Ascending aorta (tissue), 2 donors: ENCODE results near the gene EIF4G3. TPM values are rescaled to one million over a fixed set of nuclear protein-coding genes. Genes with fewer than 3 reads are reported as not detected.

Experiments
- DNase-seq, 2 donors: peaks; one replicate each; pipeline ENCODE4 v3.0.0-alpha.2; 2019; ENCODE audit warnings: low spot score in 2 of 2
- H3K27ac ChIP-seq, 2 donors: fragments of 200-600 bp; sonication (generic); one replicate each; pipeline ENCODE4 v1.5.1; 2016 to 2017; ENCODE audit warnings: mild to moderate bottlenecking in 1 of 2
- H3K27me3 ChIP-seq: fragments of 200-600 bp; sonication (generic); one replicate; pipeline ENCODE4 v1.5.1; 2017
- H3K36me3 ChIP-seq, 2 donors: fragments of 200-600 bp; sonication (generic); one replicate each; pipeline ENCODE4 v1.5.1; 2016
- H3K4me1 ChIP-seq, 2 donors: fragments of 200-600 bp; sonication (generic); one replicate each; pipeline ENCODE4 v1.5.1; 2016 to 2017; ENCODE audit warnings: mild to moderate bottlenecking in 1 of 2
- H3K4me3 ChIP-seq, 2 donors: fragments of 200-600 bp; sonication (generic); one replicate each; pipeline ENCODE4 v1.5.1; 2016 to 2017; ENCODE audit warnings: mild to moderate bottlenecking in 1 of 2
- H3K9me3 ChIP-seq, 2 donors: fragments of 200-600 bp; sonication (generic); one replicate each; pipeline ENCODE4 v1.5.1; 2016
- CTCF ChIP-seq, 3 experiments: fragments of 200-600 bp in 2 of 3; fragments of 450-650 bp in 1 of 3; sonication (generic) in 2 of 3; IDR thresholded peaks; one replicate each; pipeline ENCODE4 v1.5.1; 2016 to 2019; ENCODE audit warnings: antibody characterized with exemption in 3 of 3, mild to moderate bottlenecking in 1 of 3, moderate library complexity in 1 of 3
- intact Hi-C: fragments of 100-400 bp; cut with DNase I; formaldehyde crosslinking; loops from one replicate; pipeline ENCODE4 v1.15.1; 2023
- total RNA-seq: library from RNA; depleted of rRNA; stranded (reverse); fragments of >200 nt; gene quantifications from one replicate; pipeline ENCODE4 v1.1.0, GENCODE V29; 2016

EIF4G3 gene
- total RNA-seq, 1 donor from 2014 or later = 33.7 TPM

DNA sequence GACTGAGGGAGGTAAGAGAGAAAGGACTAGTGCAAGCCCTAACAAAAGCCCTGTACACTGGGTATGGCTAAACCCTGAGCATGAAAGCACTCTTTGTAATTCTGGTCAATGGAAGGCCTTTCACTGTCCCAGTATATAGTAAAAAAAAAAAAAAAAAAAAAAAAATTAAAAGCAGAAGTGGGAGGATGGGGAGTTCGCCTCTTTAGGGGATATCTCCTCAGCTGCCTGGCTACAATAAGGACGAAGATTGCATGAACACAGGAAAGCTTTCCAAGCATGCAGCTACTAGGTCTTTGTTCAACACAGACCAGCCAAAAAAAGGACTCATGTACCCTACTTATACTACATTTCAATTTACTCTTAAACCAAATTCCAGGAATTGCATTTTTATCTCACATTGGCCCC lies 59.1 kb downstream of the EIF4G3 start:
- no peak overlapping the region for H3K4me3 ChIP-seq
- DNase-seq = no peak
- no peaks in the 10 kb centered on the region for H3K9me3 ChIP-seq
- no peaks in the 10 kb centered on the region for H3K4me1 ChIP-seq
- intact Hi-C loops = no loop called here
- no peak for TF ChIP-seq CTCF (IDR thresholded peaks at IDR 0.05)
- H3K27me3 ChIP-seq = no peaks in the 10 kb centered on the region
- no peaks in the 10 kb centered on the region for H3K36me3 ChIP-seq
- no peak overlapping the region for H3K27ac ChIP-seq

DNA sequence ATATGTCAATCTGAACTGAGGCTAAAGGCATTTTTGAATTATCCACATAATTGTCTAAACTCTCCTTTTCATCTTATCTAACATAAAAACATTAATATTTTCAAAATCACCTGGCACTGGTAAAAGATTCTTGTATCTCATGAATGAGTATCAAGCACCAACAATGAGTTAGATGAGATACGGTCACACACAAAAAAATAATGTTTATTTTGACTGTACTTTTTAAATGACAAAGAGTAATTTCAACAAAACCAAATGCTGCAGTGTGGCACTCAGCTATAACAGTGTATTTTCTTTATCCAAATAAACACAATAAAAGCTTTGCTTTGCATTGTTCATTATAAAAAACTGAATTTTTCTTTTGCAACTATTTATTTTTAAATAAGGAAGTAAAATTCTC lies 59.5 kb downstream of the EIF4G3 start:
- no peak for DNase-seq
- TF ChIP-seq CTCF (IDR thresholded peaks at IDR 0.05) = no peak
- H3K4me1 ChIP-seq = no peaks in the 10 kb centered on the region
- intact Hi-C loops = no loop called here
- no peak overlapping the region for H3K4me3 ChIP-seq
- no peaks in the 10 kb centered on the region for H3K27me3 ChIP-seq
- H3K27ac ChIP-seq = no peak overlapping the region
- H3K9me3 ChIP-seq = no peaks in the 10 kb centered on the region
- no peaks in the 10 kb centered on the region for H3K36me3 ChIP-seq

DNA sequence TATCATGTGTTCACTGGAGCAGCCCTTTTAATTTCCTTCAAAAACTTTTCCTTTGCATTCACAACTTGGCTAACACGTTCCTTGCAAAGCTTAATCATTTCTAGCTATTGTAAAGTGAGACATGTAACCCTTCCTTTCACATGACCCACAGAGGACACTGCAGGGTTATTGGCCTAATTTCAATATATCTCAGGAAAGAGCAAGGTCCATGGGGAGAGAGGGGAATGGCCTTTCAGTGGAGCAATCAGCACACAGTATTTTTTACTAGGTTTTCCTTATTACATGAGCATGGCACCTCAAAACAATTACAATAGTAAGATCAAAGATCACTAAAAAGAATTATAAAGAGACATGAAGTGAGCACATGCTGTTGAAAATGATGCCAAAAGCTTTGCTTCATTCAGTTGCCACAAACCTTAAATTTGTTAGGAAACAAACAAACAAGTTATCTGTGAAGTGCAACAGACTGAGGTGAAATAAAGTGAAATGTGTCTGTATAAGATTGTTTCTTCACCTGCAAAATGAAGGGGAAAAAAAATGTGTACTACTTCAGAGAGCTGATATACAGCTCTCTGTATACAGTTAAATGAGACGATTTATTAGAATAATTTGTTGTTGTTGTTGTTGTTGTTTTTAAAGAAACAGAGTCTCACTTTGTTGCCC lies 61.5 kb downstream of the EIF4G3 start:
- no peak for TF ChIP-seq CTCF (IDR thresholded peaks at IDR 0.05)
- no peaks in the 10 kb centered on the region for H3K4me1 ChIP-seq
- intact Hi-C loops = no loop called here
- H3K27ac ChIP-seq = no peak overlapping the region
- no peaks in the 10 kb centered on the region for H3K36me3 ChIP-seq
- no peak overlapping the region for H3K4me3 ChIP-seq
- H3K9me3 ChIP-seq = no peaks in the 10 kb centered on the region
- DNase-seq = no peak
- no peaks in the 10 kb centered on the region for H3K27me3 ChIP-seq

GRCh38 chr1:21114431-21114830 lies 62.3 kb downstream of the EIF4G3 start:
- Histone ChIP-seq H3K36me3 (no peaks in the 10 kb centered on the region), H3K27ac (no peak overlapping the region), H3K9me3 (no peaks in the 10 kb centered on the region), H3K4me1 (no peaks in the 10 kb centered on the region), H3K4me3 (no peak overlapping the region), H3K27me3 (no peaks in the 10 kb centered on the region)
- intact Hi-C loops = no loop called here
- DNase-seq = no peak
- no peak for TF ChIP-seq CTCF (IDR thresholded peaks at IDR 0.05)

- H3K4me3 ChIP-seq = no peak overlapping the region
- H3K4me1 ChIP-seq = no peaks in the 10 kb centered on the region
- TF ChIP-seq CTCF (IDR thresholded peaks at IDR 0.05) = no peak
- no peaks in the 10 kb centered on the region for H3K36me3 ChIP-seq
- no peaks in the 10 kb centered on the region for H3K27me3 ChIP-seq
- H3K27ac ChIP-seq = no peak overlapping the region
- intact Hi-C loops = no loop called here
- no peak for DNase-seq
- H3K9me3 ChIP-seq = no peaks in the 10 kb centered on the region
Measured at GRCh38 chr1:21110163-21110562, 66.5 kb downstream of the EIF4G3 start.

- Histone ChIP-seq H3K9me3 (no peaks in the 10 kb centered on the region), H3K4me1 (no peaks in the 10 kb centered on the region), H3K4me3 (no peak overlapping the region), H3K27me3 (no peaks in the 10 kb centered on the region), H3K36me3 (peaks cover 0 to 9% of the 10 kb centered on the region in 2 donors), H3K27ac (no peak overlapping the region)
- no peak for DNase-seq
- TF ChIP-seq CTCF (IDR thresholded peaks at IDR 0.05) = no peak
- intact Hi-C loops = no loop called here
Measured at GRCh38 chr1:21106709-21107108, 70.0 kb downstream of the EIF4G3 start.
